Endothelial cell of umbilical vein (primary cell): ENCODE data around the gene ZNF730. TPM values are rescaled to one million over a fixed set of nuclear protein-coding genes. Genes with fewer than 3 reads are reported as not detected.
"Not testable (repeated sequence)": the region's sequence is repeated elsewhere in the genome, so short reads cannot be mapped to it uniquely, and the experiment has no call there.

Source experiments
- BruUV-seq: library from RNA; stranded (reverse); fragments of 400-500 nt; replicated peaks from 2 replicates; lab custom pipeline; 2021; lab: Mats Ljungman, UMichigan
- CTCF ChIA-PET: fragments of 300-600, 350-600 bp; sonication (Branson Sonifier 250); formaldehyde crosslinking; loops from one replicate; lab custom pipeline; 2021; ENCODE audit warnings: antibody characterized with exemption, inconsistent platforms; lab: Charles Lee
- POLR2A ChIA-PET: fragments of 300-600, 350-600 bp; sonication (Branson Sonifier 250); formaldehyde crosslinking; loops from one replicate; lab custom pipeline; 2021; ENCODE audit warnings: antibody characterized with exemption, inconsistent platforms; lab: Charles Lee
- DNase-seq: peaks from one replicate; pipeline ENCODE4 v3.0.0-alpha.2; 2011; ENCODE audit warnings: low read depth, low spot score
- FAIRE-seq: peaks from 2 replicates; lab custom pipeline; 2011; peaks lifted over from hg19 to GRCh38; lab: Jason Lieb, UNC
- H2AFZ ChIP-seq: 2 replicates; pipeline ENCODE4 v1.6.0; 2012; ENCODE audit warnings: low read depth, low read length, control low read depth, inconsistent platforms
- H3K27ac ChIP-seq: 2 replicates; pipeline ENCODE4 v1.5.1; 2011; ENCODE audit warnings: low read depth, mild to moderate bottlenecking, control low read depth, low read length, moderate library complexity; ENCODE audit not compliant: insufficient read depth
- H3K27me3 ChIP-seq, 2 experiments: 2 replicates each; pipeline versions ENCODE4 v1.6.0 to v1.6.1; 2011; ENCODE audit warnings: low read length in 2 of 2, mixed read lengths in 1 of 2; ENCODE audit not compliant: control insufficient read depth in 2 of 2, insufficient read depth in 2 of 2
- H3K36me3 ChIP-seq, 2 experiments: 2 replicates in 1 of 2; 3 replicates in 1 of 2; pipeline ENCODE4 v1.5.1; 2011; ENCODE audit warnings: low read length in 2 of 2, mild to moderate bottlenecking in 1 of 2, moderate library complexity in 1 of 2; ENCODE audit not compliant: control insufficient read depth in 2 of 2, insufficient read depth in 2 of 2; ENCODE audit errors: extremely low read depth in 1 of 2
- H3K4me1 ChIP-seq: 3 replicates; pipeline ENCODE4 v1.5.1; 2011; ENCODE audit warnings: mild to moderate bottlenecking, low read length; ENCODE audit not compliant: control insufficient read depth, insufficient read depth; ENCODE audit errors: extremely low read depth
- H3K4me2 ChIP-seq: 2 replicates; pipeline ENCODE4 v1.6.1; 2011; ENCODE audit warnings: low read length, control low read depth, mixed read lengths; ENCODE audit not compliant: insufficient read depth
- H3K4me3 ChIP-seq, 3 experiments: fragments of 200-600 bp in 1 of 3; sonication (generic), shearing (Covaris generic) in 1 of 3; replicated peaks in 1 of 3; 2 replicates each; pipeline ENCODE4 v1.5.1; 2011 to 2016; ENCODE audit warnings: control low read depth in 3 of 3, low read length in 3 of 3, mild to moderate bottlenecking in 2 of 3, inconsistent platforms in 1 of 3, low read depth in 1 of 3, moderate library complexity in 1 of 3; ENCODE audit not compliant: insufficient read depth in 1 of 3
- H3K79me2 ChIP-seq: 2 replicates; pipeline ENCODE4 v1.6.0; 2012; ENCODE audit warnings: low read length, inconsistent platforms; ENCODE audit not compliant: control insufficient read depth, insufficient read depth
- H3K9ac ChIP-seq: replicated peaks from 2 replicates; pipeline ENCODE3; 2011; ENCODE audit warnings: low read length, control low read depth; ENCODE audit not compliant: insufficient read depth; ENCODE audit errors: extremely low read depth
- H3K9me1 ChIP-seq: replicated peaks from 3 replicates; pipeline ENCODE4 v1.6.0; 2011; ENCODE audit warnings: mild to moderate bottlenecking, low read length; ENCODE audit not compliant: control insufficient read depth, insufficient read depth; ENCODE audit errors: extremely low read depth
- H3K9me3 ChIP-seq: replicated peaks from 2 replicates; pipeline ENCODE4 v1.5.1; 2012; ENCODE audit warnings: low read length, inconsistent platforms; ENCODE audit not compliant: control insufficient read depth, insufficient read depth
- H4K20me1 ChIP-seq: replicated peaks from 2 replicates; pipeline ENCODE3; 2011; ENCODE audit warnings: mild to moderate bottlenecking, low read length; ENCODE audit not compliant: control insufficient read depth, insufficient read depth; ENCODE audit errors: extremely low read depth
- EZH2 ChIP-seq: IDR thresholded peaks from 2 replicates; pipeline ENCODE4 v1.6.1; 2012; ENCODE audit warnings: borderline replicate concordance, low read depth, mild to moderate bottlenecking, moderate library complexity, low read length, inconsistent platforms; ENCODE audit not compliant: severe bottlenecking
- FOS ChIP-seq: IDR thresholded peaks from 2 replicates; pipeline ENCODE4 v1.6.1; 2011; ENCODE audit warnings: mild to moderate bottlenecking, low read length, moderate library complexity, borderline replicate concordance; ENCODE audit not compliant: insufficient read depth
- GATA2 ChIP-seq: IDR thresholded peaks from 2 replicates; pipeline ENCODE4 v1.7.0; 2011; ENCODE audit warnings: low read depth, mild to moderate bottlenecking, moderate library complexity, mixed read lengths, low read length; ENCODE audit not compliant: insufficient read length, insufficient read depth
- JUN ChIP-seq: IDR thresholded peaks from 2 replicates; pipeline ENCODE4 v1.6.1; 2011; ENCODE audit warnings: borderline replicate concordance, low read depth; ENCODE audit not compliant: insufficient read length, insufficient read depth
- MYC ChIP-seq: IDR thresholded peaks from one replicate; pipeline ENCODE4 v1.6.1; 2011; ENCODE audit warnings: mild to moderate bottlenecking, low read depth, low read length
- POLR2A ChIP-seq: IDR thresholded peaks from 2 replicates; pipeline ENCODE4 v1.6.1; 2012; ENCODE audit warnings: low read depth, mild to moderate bottlenecking, control low read depth, low read length
- POLR2AphosphoS5 ChIP-seq: IDR thresholded peaks from 2 replicates; pipeline ENCODE4 v1.6.1; 2012; ENCODE audit warnings: low read depth, mild to moderate bottlenecking, control low read depth, low read length, moderate library complexity; ENCODE audit not compliant: insufficient read depth
- dilution Hi-C: fragments of 300-500 bp; cut with MboI; formaldehyde crosslinking; loops from one replicate; pipeline ENCODE4 v1.15.0; 2019; ENCODE audit warnings: low sequenced_read_pairs; ENCODE audit not compliant: extremely low pct_ligation_motif_present
- intact Hi-C: fragments of 100-400 bp; cut with micrococcal nuclease; formaldehyde crosslinking; loops from one replicate; pipeline ENCODE4 v1.10.0; 2022
- polyA plus RNA-seq, 4 experiments: library from polyadenylated mRNA; depleted of rRNA in 3 of 4; stranded (reverse) in 3 of 4; unstranded in 1 of 4; fragments of >200 nt; gene quantifications; 2 replicates each; pipeline versions ENCODE4 v1.2.1 to v1.2.3, GENCODE V29; 2011 to 2012; ENCODE audit warnings: missing spikeins in 1 of 4
- total RNA-seq: library from RNA; stranded (reverse); gene quantifications from 2 replicates; pipeline ENCODE4 v1.2.3, GENCODE V29; 2021
- TF ChIP-seq, protein P1 (sequence below): IDR thresholded peaks from 2 replicates; pipeline ENCODE4 v1.6.1; 2011; ENCODE audit not compliant: insufficient read depth, insufficient read length

Gene ZNF730
- total and polyA plus RNA-seq, 2 donors (not counting 3 experiments of a cell fraction or from before 2014, with no cell fraction given) = 0.39 to 4.2 TPM

DNA sequence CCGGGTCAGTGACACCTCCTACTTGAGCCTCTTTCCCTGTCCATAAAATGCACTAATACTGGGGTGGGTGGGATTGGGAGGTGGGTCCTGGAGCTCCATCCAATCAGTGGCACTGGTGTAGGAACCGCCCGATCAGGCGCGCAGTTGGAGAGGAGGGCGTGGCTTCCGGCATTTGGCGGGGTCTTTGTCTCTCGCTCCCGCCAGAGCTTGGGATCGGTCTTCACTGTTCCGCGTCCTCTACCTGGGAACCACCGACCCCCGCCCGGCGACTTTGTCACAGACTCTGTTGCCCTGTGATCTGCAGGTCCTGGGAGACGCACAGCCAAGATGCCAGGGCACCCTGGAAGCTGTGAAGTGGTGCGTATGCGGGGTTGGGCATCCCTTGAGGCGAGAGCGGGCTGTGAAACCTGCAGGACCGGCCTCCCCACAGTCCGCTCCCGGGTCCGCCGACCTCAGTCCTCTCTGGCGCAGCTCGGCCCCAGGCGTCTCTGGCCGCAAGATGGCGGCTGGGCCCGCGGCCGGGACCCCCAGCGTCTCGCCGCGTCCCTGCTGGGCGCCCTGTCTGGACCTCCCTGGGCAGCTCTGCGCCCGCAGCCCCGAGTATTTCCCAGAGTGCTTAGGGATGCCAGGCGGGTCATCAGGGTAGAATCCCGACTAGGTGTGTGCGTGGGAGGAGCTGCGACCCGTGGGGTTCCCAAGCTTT, 41.6 kb upstream of the ZNF730 start:
- Histone ChIP-seq H3K9ac (peak overlapping the region; percentile 86), H3K4me2 (peak overlapping the region; percentile 86), H4K20me1 (no peaks in the 10 kb centered on the region), H3K4me1 (peaks cover 6% of the 10 kb centered on the region), H3K4me3 (peak overlapping the region; percentile 43 to 78 (median 71)), H3K79me2 (no peaks in the 10 kb centered on the region), H3K27me3 (no peaks in the 10 kb centered on the region), H3K9me1 (no peaks in the 10 kb centered on the region), H2AFZ (peak overlapping the region; percentile 92), H3K36me3 (no peaks in the 10 kb centered on the region), H3K9me3 (peaks cover 2% of the 10 kb centered on the region), H3K27ac (peak overlapping the region; percentile 78)
- DNase-seq = peak; percentile 41
- CTCF ChIA-PET = interaction anchor here (1.2 kb wide), 1 partner anchor 8 kb away, joined by 3 read pairs; no protein-coding TSS in a partner anchor
- TF ChIP-seq, protein P1, sequence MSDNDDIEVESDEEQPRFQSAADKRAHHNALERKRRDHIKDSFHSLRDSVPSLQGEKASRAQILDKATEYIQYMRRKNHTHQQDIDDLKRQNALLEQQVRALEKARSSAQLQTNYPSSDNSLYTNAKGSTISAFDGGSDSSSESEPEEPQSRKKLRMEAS = no peak
- no peak for TF ChIP-seq MYC
- no peak for TF ChIP-seq EZH2
- TF ChIP-seq FOS = no peak
- TF ChIP-seq POLR2A = no peak
- TF ChIP-seq GATA2 = no peak
- TF ChIP-seq JUN = no peak
- TF ChIP-seq POLR2AphosphoS5 = no peak
- intact Hi-C loops (loop anchor here (2.0 to 5.0 kb wide), 2 partner anchors 197 to 958 kb away; no protein-coding TSS in a partner anchor), dilution Hi-C loops (no loop called here)
- POLR2A ChIA-PET = interaction anchor here (0.8 kb wide), 1 partner anchor 320 kb away, joined by 3 read pairs; the partner anchor contains the start of gene ZNF91
- BruUV-seq = no TSS peak
- peak; percentile 83 for FAIRE-seq

DNA sequence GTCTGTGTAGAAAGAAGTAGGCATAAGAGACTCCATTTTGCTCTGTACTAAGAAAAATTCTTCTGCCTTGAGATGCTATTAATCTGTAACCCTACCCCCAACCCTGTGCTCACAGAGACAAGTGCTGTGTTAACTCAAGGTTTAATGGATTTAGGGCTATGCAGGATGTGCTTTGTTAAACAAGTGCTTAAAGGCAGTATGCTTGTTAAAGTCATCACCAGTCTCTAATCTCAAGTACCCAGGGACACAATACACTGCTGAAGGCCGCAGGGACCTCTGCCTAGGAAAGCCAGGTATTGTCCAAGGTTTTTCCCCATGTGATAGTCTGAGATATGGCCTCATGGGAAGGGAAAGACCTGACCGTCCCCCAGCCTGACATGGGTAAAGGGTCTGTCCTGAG, 39.0 kb upstream of the ZNF730 start:
- H3K4me1 ChIP-seq, H3K9me1 ChIP-seq, H3K27me3 ChIP-seq, CTCF ChIA-PET, FAIRE-seq, H3K9me3 ChIP-seq, BruUV-seq, H3K4me2 ChIP-seq, POLR2A ChIA-PET, H3K4me3 ChIP-seq, H3K9ac ChIP-seq, H3K27ac ChIP-seq, H3K79me2 ChIP-seq, DNase-seq, dilution Hi-C loops, H2AFZ ChIP-seq, H3K36me3 ChIP-seq, H4K20me1 ChIP-seq: not testable (repeated sequence)
- intact Hi-C loops = loop anchor here (5.0 kb wide), 1 partner anchor 195 kb away; no protein-coding TSS in a partner anchor
